Activated CD4-positive, alpha-beta T cell treated with anti-CD3 and anti-CD28 coated beads, Interleukin-2, amount 50 U/mL, for 16 hours (primary cell): Measurements from ENCODE around the gene EFCAB6.
"Not testable (repeated sequence)": the region's sequence is repeated elsewhere in the genome, so short reads cannot be mapped to it uniquely, and the experiment has no call there.

Experiments
- DNase-seq: peaks from one replicate; pipeline ENCODE4 v3.0.0-alpha.2; 2020

EFCAB6 gene

GRCh38 chr22:43689356-43689755, 122.7 kb downstream of the EFCAB6 start:
- DNase-seq = no peak

- no peak for DNase-seq
Observed at GRCh38 chr22:43682851-43683250, 129.3 kb downstream of the EFCAB6 start.

- DNase-seq = no peak
Observed at GRCh38 chr22:43681731-43682360, 130.3 kb downstream of the EFCAB6 start.

- DNase-seq = no peak
Observed at GRCh38 chr22:43670513-43670912, 141.6 kb downstream of the EFCAB6 start.

- DNase-seq = no peak
Observed at GRCh38 chr22:43669190-43669589, 142.9 kb downstream of the EFCAB6 start.

GRCh38 chr22:43667656-43668055, 144.4 kb downstream of the EFCAB6 start:
- DNase-seq = no peak

GRCh38 chr22:43666457-43666856, 145.6 kb downstream of the EFCAB6 start:
- DNase-seq = no peak

GRCh38 chr22:43658823-43659222, 153.3 kb downstream of the EFCAB6 start:
- DNase-seq = no peak

- DNase-seq = not testable (repeated sequence)
Observed at GRCh38 chr22:43656581-43656980, 155.5 kb downstream of the EFCAB6 start.

GRCh38 chr22:43654271-43654670, 157.8 kb downstream of the EFCAB6 start:
- DNase-seq = no peak

GRCh38 chr22:43652845-43653244, 159.3 kb downstream of the EFCAB6 start:
- no peak for DNase-seq

GRCh38 chr22:43643387-43643786, 168.7 kb downstream of the EFCAB6 start:
- DNase-seq = no peak

- DNase-seq = no peak
Observed at GRCh38 chr22:43642319-43643206, 169.5 kb downstream of the EFCAB6 start.

GRCh38 chr22:43639228-43639948, 172.7 kb downstream of the EFCAB6 start:
- DNase-seq = no peak

- no peak for DNase-seq
Observed at GRCh38 chr22:43637275-43638260, 174.5 kb downstream of the EFCAB6 start.

GRCh38 chr22:43636086-43636485, 176.0 kb downstream of the EFCAB6 start:
- no peak for DNase-seq

GRCh38 chr22:43635101-43635500, 177.0 kb downstream of the EFCAB6 start:
- DNase-seq = no peak

- no peak for DNase-seq
Observed at GRCh38 chr22:43634316-43634715, 177.8 kb downstream of the EFCAB6 start.

GRCh38 chr22:43633631-43634285, 178.3 kb downstream of the EFCAB6 start:
- no peak for DNase-seq

GRCh38 chr22:43631846-43632245, 180.3 kb downstream of the EFCAB6 start:
- no peak for DNase-seq

- no peak for DNase-seq
Observed at GRCh38 chr22:43631201-43631600, 180.9 kb downstream of the EFCAB6 start.

- DNase-seq = no peak
Observed at GRCh38 chr22:43630451-43630850, 181.7 kb downstream of the EFCAB6 start.
